GM19351 (cell line): ENCODE data around the gene RBFOX2.
"Not testable (repeated sequence)": the region's sequence is repeated elsewhere in the genome, so short reads cannot be mapped to it uniquely, and the experiment has no call there.

ENCODE experiments used
- ATAC-seq: cut with Tn5 transposase; IDR thresholded peaks from one replicate; pipeline ENCODE4 v1.9.1; 2021; ENCODE audit warnings: mild to moderate bottlenecking, moderate library complexity; ENCODE audit not compliant: unreplicated experiment

The RBFOX2 gene

DNA sequence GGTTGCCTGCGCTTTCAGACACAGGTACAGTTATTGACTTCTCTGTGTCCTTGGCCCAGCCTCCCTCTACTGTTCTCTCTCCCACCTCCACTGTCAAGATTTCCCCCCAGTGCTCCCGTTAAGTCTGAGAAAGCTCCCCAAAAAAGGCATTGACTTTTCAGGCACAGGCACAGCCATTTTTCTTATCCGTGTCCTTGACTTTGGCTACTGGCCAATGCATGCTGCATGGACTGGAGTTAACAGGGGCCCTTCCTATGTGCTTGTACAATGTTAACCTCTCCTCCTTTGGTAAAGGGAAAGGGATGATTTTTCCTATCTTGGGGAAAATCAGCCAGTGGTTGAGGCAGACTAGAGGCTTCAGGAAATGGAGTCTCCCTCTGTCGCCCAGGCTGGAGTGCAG lies 306.7 kb downstream of the RBFOX2 start:
- ATAC-seq, result no peak

- no peak for ATAC-seq
These were observed 309.3 kb downstream of the RBFOX2 start for GRCh38 chr22:35719212-35719875.

DNA sequence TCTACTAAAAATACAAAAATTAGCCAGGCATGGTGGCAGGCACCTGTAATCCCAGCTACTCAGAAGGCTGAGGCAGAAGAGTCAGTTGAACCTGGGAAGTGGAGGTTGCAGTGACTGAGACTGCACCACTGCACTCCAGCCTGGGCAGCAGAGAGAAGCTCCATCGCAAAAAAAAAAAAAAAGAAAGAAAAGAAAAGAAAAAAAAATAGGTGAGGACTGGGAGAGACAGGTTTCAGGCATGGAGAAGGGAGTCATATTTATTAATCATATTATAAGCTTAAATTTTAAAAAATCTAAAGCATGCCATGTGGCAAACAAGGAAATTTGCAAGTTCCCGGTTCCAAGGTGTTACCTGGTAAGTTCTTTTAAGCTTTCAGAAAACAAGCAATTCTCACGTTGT lies 311.1 kb downstream of the RBFOX2 start, which contains the start of gene APOL5:
APOL5 (plus strand) TSS at position 301 of the 400 bp plus-strand sequence; CDS start at position 301, 0 bp downstream.
- no peak for ATAC-seq

- ATAC-seq, result no peak
These were observed 316.0 kb downstream of the RBFOX2 start for GRCh38 chr22:35712672-35713071.

- ATAC-seq, result no peak
These were observed 317.3 kb downstream of the RBFOX2 start for GRCh38 chr22:35711336-35711735.

- no peak for ATAC-seq
These were observed 319.7 kb downstream of the RBFOX2 start for GRCh38 chr22:35708917-35709316.

DNA sequence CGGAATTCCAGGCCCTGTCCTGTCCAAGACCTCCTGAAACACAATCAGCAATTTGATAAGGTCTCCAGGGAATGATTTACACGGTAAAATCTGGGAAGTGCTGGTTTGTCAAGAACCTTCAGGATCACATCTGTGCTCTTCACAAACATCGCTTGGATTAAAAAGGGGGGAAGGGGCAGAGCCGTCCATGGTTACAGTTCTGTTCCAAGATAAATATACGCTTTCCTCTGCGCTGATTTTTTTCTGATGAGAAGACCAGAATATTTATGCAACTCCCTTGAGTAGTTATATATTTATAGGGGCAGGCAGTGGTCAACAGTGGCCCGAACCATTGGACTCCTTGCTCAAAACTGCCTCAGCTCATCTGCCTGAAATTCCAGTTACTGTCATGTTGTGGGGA lies 320.2 kb downstream of the RBFOX2 start:
- ATAC-seq, result no peak

GRCh38 chr22:35705141-35705540 lies 323.5 kb downstream of the RBFOX2 start:
- no peak for ATAC-seq

DNA sequence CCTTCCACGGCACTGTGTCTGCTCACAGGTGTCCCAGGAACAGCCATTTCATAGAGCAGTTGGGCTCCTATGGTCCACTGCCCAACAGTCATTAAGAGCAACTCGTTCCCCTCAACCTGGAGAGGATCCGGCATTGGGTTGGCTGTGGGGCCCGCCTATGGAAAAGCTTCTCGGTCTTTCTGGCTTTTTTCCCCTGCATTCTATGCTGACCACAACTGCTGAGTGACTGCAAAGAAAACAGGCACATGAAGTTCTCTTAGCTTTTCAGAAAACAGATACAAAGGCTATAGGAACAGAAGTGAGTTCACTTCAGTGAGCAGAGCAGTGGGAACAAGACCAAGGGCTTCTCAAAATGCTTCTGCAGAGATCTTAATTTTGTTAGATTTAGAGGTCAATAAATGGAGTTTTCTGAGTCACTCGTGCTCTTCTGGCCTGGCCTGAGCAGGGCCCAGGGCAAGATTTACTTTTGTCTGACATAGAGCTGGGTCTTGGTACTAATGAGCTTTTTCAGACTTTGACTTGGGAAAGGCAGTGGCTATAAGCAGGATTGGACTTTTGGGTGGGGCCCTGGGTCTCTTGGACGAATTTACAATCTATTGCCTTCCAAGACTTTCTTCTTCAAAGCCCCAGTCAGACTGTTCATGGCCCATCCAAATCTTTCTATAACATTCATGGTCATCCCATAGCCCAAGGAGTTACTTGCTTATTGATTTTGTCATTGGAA lies 324.6 kb downstream of the RBFOX2 start:
- ATAC-seq, result no peak

GRCh38 chr22:35699852-35700251 lies 328.8 kb downstream of the RBFOX2 start:
- not testable (repeated sequence) for ATAC-seq

DNA sequence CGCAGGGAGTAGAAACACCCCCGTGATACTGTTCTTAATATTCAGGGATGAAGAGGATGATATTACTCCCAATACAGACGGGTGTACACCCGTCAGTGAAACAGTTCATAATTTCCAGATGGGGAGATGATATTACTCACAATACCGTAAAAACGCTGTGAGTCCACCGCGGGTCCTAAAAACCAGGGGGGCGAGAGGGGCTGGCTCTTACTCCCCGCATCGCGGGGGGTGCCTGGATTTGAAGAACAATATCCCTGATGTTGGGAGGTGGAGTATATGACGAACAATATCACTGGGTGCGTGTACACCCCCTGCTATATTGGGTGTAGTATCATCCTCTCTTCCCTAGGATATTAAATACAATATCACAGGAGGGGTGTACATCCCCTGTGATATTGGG lies 331.5 kb downstream of the RBFOX2 start:
- ATAC-seq, result no peak

DNA sequence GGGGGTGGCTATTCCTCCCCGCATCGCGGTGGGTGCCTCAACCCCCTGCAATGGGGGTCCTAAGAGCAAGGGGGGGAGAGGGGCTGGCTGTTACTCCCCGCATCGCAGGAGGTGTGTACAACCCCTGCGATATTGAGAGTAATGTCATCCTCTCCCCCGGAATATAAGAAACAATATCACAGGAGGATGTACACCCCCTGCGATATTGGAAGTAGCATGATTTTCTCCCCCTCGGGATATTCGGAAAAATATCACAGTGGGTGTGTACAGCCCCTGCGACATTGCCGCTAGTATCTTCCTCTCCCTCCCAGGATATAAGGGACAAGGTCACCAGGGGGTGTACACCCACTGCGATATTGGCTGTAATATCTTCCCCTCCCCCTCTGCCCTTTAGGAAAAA lies 333.4 kb downstream of the RBFOX2 start:
- no peak for ATAC-seq

GRCh38 chr22:35690001-35690400 lies 338.6 kb downstream of the RBFOX2 start:
- ATAC-seq, result no peak

- no peak for ATAC-seq
These were observed 339.5 kb downstream of the RBFOX2 start for GRCh38 chr22:35688913-35689675.
